Dendritic cell treated with granulocyte-macrophage colony-stimulating factor and Interleukin-4, amounts not matched to agents 40 ng/mL and 50 ng/mL, for 4 days (primary cell): ENCODE measurements around the gene CCM2L.
A peak's percentile ranks its signal among the peaks of the same experiment; 100 is the strongest.

ENCODE experiments used
- H3K27ac Mint-ChIP-seq: one replicate; pipeline ENCODE4 v1.8.0; 2022; ENCODE audit warnings: mild to moderate bottlenecking, mixed read lengths
- H3K27me3 Mint-ChIP-seq: one replicate; pipeline ENCODE4 v1.8.0; 2022; ENCODE audit warnings: mild to moderate bottlenecking, mixed read lengths
- H3K36me3 Mint-ChIP-seq: one replicate; pipeline ENCODE4 v1.8.0; 2022; ENCODE audit warnings: low read depth, mixed read lengths
- H3K4me1 Mint-ChIP-seq: one replicate; pipeline ENCODE4 v1.8.0; 2022; ENCODE audit warnings: low read depth, mixed read lengths
- H3K4me3 Mint-ChIP-seq: one replicate; pipeline ENCODE4 v1.8.0; 2022; ENCODE audit warnings: mild to moderate bottlenecking, moderate library complexity, mixed read lengths
- H3K9me3 Mint-ChIP-seq: one replicate; pipeline ENCODE4 v1.8.0; 2022; ENCODE audit warnings: mixed read lengths
- intact Hi-C: fragments of 100-400 bp; cut with micrococcal nuclease; formaldehyde crosslinking; loops from one replicate; pipeline ENCODE4 v1.15.0; 2022

CCM2L gene

GRCh38 chr20:32007787-32008616 lies 2.2 kb upstream of the CCM2L start:
- peaks cover 9% of the 10 kb centered on the region for H3K4me1 Mint-ChIP-seq
- peaks cover 21% of the 10 kb centered on the region for H3K27me3 Mint-ChIP-seq
- no peaks in the 10 kb centered on the region for H3K36me3 Mint-ChIP-seq
- H3K27ac Mint-ChIP-seq = no peak overlapping the region
- no peak overlapping the region for H3K4me3 Mint-ChIP-seq
- intact Hi-C loops = no loop called here
- H3K9me3 Mint-ChIP-seq = no peaks in the 10 kb centered on the region

DNA sequence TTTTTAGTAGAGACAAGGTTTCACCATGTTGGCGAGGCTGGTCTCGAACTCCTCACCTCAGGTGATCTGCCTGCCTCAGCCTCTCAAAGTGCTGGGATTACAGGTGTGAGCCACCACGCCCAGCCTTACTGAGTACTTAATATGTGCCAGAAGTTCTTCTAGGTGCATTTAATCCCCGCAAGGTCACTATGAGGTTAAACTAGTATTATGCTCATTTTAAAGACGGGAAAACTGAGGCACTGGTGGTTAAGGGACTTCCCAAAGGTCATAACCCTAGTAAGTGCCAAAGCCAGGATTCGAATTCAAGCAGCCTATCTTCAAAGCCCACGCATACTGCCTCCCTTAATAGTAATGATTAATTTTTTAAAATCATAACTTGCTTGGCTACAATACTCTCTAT lies 674 bp upstream of the CCM2L start:
- H3K36me3 Mint-ChIP-seq = no peaks in the 10 kb centered on the region
- no peaks in the 10 kb centered on the region for H3K9me3 Mint-ChIP-seq
- intact Hi-C loops = no loop called here
- no peak overlapping the region for H3K4me3 Mint-ChIP-seq
- H3K27me3 Mint-ChIP-seq = peaks cover 27% of the 10 kb centered on the region
- H3K4me1 Mint-ChIP-seq = peaks cover 9% of the 10 kb centered on the region
- no peak overlapping the region for H3K27ac Mint-ChIP-seq

GRCh38 chr20:32010666-32011065 lies 428 bp downstream of the CCM2L start:
- Mint-ChIP-seq H3K4me1 (peaks cover 9% of the 10 kb centered on the region), H3K4me3 (no peak overlapping the region), H3K9me3 (no peaks in the 10 kb centered on the region), H3K36me3 (no peaks in the 10 kb centered on the region), H3K27ac (no peak overlapping the region), H3K27me3 (peaks cover 34% of the 10 kb centered on the region)
- intact Hi-C loops = no loop called here

- Mint-ChIP-seq H3K27ac (no peak overlapping the region), H3K27me3 (peaks cover 48% of the 10 kb centered on the region), H3K36me3 (no peaks in the 10 kb centered on the region), H3K9me3 (no peaks in the 10 kb centered on the region), H3K4me1 (peaks cover 9% of the 10 kb centered on the region), H3K4me3 (no peak overlapping the region)
- intact Hi-C loops = no loop called here
Observed at GRCh38 chr20:32012159-32012688, 2.0 kb downstream of the CCM2L start.

DNA sequence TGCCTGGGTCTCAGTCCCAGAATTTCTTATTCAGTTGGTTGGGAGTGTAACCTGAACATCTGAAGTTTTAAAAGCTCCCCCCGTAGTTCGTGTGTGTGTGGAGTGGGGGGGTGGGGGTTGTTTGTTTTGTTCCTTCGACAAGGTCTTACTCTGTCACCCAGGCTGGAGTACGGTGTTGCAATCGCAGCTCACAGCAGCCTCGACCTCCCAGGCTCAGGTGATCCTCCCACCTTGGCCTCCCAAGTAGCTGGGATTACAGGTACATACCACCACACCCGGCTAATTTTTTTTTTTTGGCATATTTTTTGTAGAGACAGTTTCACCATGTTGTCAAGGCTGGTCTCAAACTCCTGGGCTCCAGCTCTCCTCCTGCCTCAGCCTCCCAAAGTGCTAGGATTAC lies 3.1 kb downstream of the CCM2L start:
- Mint-ChIP-seq H3K36me3 (peaks cover 2% of the 10 kb centered on the region), H3K27ac (no peak overlapping the region), H3K4me3 (no peak overlapping the region), H3K9me3 (no peaks in the 10 kb centered on the region), H3K27me3 (peaks cover 49% of the 10 kb centered on the region), H3K4me1 (no peaks in the 10 kb centered on the region)
- intact Hi-C loops = no loop called here

DNA sequence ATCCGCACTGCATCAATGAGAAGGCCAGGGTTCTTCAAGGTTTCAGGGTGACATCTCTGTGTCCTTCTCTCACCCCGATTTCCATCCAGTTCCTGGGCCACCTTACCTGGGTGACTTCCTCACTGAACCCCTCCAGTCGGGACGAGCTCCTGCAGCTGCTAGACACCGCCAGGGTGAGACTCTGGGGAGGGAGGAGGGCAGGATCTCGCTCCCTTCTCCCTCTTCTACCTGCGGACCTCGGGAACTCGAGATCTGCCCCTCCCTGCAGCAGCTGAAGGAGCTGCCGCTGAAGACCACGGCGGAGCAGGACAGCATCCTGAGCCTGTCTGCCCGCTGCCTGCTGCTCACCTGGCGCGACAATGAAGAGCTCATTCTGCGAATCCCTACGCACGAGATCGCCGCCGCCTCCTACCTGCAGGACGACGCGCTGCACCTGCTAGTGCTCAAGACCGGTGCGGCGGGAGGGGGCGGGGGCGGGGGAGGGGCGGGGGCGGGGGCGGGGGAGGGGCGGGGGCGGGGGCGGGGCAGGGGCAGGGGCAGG lies 7.5 kb downstream of the CCM2L start:
- intact Hi-C loops = no loop called here
- H3K4me1 Mint-ChIP-seq = peaks cover 19% of the 10 kb centered on the region
- H3K36me3 Mint-ChIP-seq = peaks cover 6% of the 10 kb centered on the region
- H3K27ac Mint-ChIP-seq = no peak overlapping the region
- H3K4me3 Mint-ChIP-seq = no peak overlapping the region
- H3K9me3 Mint-ChIP-seq = no peaks in the 10 kb centered on the region
- H3K27me3 Mint-ChIP-seq = peaks cover 77% of the 10 kb centered on the region

GRCh38 chr20:32018269-32019155 lies 8.3 kb downstream of the CCM2L start:
- no peaks in the 10 kb centered on the region for H3K9me3 Mint-ChIP-seq
- H3K27me3 Mint-ChIP-seq = peaks cover 82% of the 10 kb centered on the region
- H3K4me1 Mint-ChIP-seq = peaks cover 19% of the 10 kb centered on the region
- peak overlapping the region; percentile 80 for H3K4me3 Mint-ChIP-seq
- intact Hi-C loops = no loop called here
- H3K36me3 Mint-ChIP-seq = peaks cover 6% of the 10 kb centered on the region
- no peak overlapping the region for H3K27ac Mint-ChIP-seq

- Mint-ChIP-seq H3K27me3 (peaks cover 88% of the 10 kb centered on the region), H3K4me1 (peaks cover 19% of the 10 kb centered on the region), H3K9me3 (no peaks in the 10 kb centered on the region), H3K4me3 (peak overlapping the region; percentile 78), H3K36me3 (peaks cover 6% of the 10 kb centered on the region), H3K27ac (no peak overlapping the region)
- intact Hi-C loops = no loop called here
Observed at GRCh38 chr20:32019156-32019510, 8.9 kb downstream of the CCM2L start.

DNA sequence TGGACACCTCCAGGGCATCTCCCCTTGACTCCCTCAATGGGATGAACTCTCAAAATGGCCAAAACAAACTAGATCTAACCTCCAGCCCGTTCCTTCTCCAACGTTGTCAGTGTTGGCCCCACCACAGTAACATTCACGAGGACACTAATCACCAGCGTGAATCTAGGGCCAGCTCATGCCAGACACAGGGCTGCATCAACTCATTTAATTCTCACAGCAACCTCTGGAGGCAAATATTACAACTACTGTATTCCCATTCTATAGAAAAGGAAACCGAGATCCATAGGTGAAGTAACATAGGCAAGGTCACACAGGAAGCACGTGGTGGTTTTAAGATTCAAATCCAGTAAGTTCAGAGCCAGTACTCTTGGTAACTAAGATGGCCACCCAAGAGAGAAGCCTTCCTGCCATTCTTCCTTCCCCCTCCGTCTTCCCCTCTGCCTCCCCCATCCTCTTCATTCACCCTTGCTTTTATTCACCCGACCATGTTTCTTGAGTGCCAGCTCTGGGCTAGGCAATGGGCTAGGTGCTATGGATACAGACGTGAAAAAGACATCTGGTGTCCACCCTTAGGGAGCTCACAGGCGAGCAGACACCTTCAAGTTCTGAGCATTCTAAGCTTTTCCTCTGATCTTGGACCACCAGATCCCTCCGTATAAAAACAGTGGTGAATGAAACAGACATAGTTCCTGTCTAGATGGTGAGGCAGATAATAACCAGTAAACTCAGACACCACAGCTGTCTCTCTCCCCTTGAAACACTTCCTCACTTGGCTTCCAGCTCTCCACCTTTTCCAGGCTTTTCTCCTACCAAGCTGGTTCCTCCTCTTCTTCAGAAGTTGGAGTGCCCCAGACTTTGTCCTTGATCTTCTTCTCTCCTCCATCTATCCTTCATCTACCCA lies 9.6 kb downstream of the CCM2L start:
- Mint-ChIP-seq H3K4me3 (peak overlapping the region; percentile 78), H3K9me3 (no peaks in the 10 kb centered on the region), H3K27ac (no peak overlapping the region), H3K4me1 (peaks cover 21% of the 10 kb centered on the region), H3K36me3 (peaks cover 6% of the 10 kb centered on the region), H3K27me3 (peaks cover 87% of the 10 kb centered on the region)
- intact Hi-C loops = no loop called here

DNA sequence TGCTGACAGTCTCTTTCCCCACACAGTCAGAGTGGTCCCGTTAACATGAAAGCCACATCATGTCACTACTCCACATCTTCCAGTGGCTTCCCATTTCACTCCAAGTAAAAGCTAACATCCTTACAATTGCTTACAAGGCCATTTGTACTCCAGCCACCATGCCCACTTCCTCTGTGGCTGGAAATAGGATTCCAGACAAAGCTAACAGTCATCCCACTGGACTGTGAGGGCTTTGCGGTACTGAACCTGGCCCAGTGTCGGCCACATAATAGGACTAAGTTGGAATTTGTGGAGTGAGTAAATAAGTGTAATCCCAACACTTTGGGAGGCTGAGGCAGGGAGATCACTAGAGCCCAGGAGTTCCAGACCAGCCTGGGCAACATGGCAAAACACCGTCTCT lies 10.9 kb downstream of the CCM2L start:
- H3K4me3 Mint-ChIP-seq = no peak overlapping the region
- intact Hi-C loops = no loop called here
- H3K9me3 Mint-ChIP-seq = no peaks in the 10 kb centered on the region
- peaks cover 25% of the 10 kb centered on the region for H3K4me1 Mint-ChIP-seq
- peaks cover 6% of the 10 kb centered on the region for H3K36me3 Mint-ChIP-seq
- H3K27me3 Mint-ChIP-seq = peaks cover 82% of the 10 kb centered on the region
- no peak overlapping the region for H3K27ac Mint-ChIP-seq

DNA sequence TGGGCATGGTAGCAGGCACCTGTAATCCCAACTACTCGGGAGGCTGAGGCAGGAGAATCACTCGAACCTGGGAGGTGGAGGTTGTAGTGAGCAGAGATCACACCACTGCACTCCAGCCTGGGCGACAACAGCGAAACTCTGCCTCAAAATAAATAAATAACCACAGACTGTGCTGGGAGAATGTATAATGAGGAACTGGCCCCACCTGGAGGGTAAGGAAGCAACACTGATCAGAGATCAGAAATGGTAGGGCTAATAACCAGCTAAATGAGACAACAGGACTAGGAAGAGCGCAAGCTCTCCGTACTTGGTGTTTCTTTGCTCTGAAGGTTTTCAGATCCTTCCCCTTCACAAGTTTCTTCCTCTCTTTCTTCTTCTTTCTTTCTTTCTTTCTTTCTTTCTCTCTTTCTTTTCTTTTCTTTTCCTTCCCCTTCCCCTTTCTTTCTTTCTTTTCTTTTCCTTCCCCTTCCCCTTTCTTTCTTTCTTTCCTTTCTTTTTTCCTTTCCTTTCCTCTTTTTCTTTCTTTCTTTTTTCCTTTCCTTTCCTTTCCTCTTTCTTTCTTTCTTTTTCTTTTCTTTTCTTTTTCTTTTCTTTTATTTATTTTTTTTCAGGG lies 14.6 kb downstream of the CCM2L start:
- Mint-ChIP-seq H3K4me1 (peaks cover 18% of the 10 kb centered on the region), H3K4me3 (no peak overlapping the region), H3K9me3 (no peaks in the 10 kb centered on the region), H3K36me3 (no peaks in the 10 kb centered on the region), H3K27ac (no peak overlapping the region), H3K27me3 (peaks cover 56% of the 10 kb centered on the region)
- intact Hi-C loops = no loop called here

DNA sequence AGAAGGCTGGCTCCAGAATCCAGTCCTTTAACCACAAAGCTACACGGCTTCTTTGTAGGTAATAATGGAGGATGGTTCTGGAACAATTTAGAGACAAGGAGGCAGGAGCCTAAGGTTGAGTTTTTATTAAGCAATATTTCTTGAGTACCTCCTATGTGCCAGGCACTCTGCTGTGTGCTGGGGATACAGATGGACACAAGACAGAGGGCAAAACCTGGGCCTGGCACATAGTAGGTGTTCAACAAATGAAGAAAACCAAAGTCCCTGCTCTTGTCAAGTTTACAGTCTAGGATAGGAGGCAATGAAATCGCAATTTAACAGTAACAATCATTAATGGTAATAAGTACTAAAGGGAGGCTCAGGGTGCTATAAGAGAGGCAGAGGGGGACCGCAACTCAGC lies 17.4 kb downstream of the CCM2L start:
- H3K9me3 Mint-ChIP-seq = no peaks in the 10 kb centered on the region
- no peaks in the 10 kb centered on the region for H3K36me3 Mint-ChIP-seq
- H3K27ac Mint-ChIP-seq = no peak overlapping the region
- peaks cover 23% of the 10 kb centered on the region for H3K4me1 Mint-ChIP-seq
- intact Hi-C loops = no loop called here
- H3K4me3 Mint-ChIP-seq = no peak overlapping the region
- peaks cover 31% of the 10 kb centered on the region for H3K27me3 Mint-ChIP-seq
